HepG2 (cell line): ENCODE measurements around the gene IGSF21. TPM values are rescaled to one million over a fixed set of nuclear protein-coding genes. Genes with fewer than 3 reads are reported as not detected.

Experiments
- ATAC-seq: fragments of 200-7000 bp; cut with Tn5 transposase; 3 replicates; pipeline ENCODE4 v1.9.1; 2020; ENCODE audit warnings: mild to moderate bottlenecking, moderate library complexity
- BruUV-seq: library from RNA; stranded (reverse); fragments of 400-500 nt; replicated peaks from 2 replicates; lab custom pipeline; 2021; lab: Mats Ljungman, UMichigan
- CTCF ChIA-PET: fragments of 300-600 bp; formaldehyde crosslinking; extraction: SDS; loops from one replicate; lab custom pipeline; 2021; ENCODE audit warnings: low total read pairs, inconsistent platforms, low intra/inter-chr PET ratio; lab: Yijun Ruan, JAX
- POLR2A ChIA-PET: fragments of 350-600 bp; sonication (Branson Sonifier 250); formaldehyde crosslinking; loops from one replicate; lab custom pipeline; 2020; ENCODE audit warnings: antibody characterized with exemption, inconsistent platforms; lab: Yijun Ruan, JAX
- DNase-seq: peaks from one replicate; pipeline ENCODE4 v3.0.0-alpha.2; 2015; ENCODE audit warnings: low spot score
- FAIRE-seq: peaks from 3 replicates; lab custom pipeline; 2011; peaks lifted over from hg19 to GRCh38; lab: Jason Lieb, UNC
- H2AFZ ChIP-seq: one replicate; pipeline ENCODE4 v1.6.1; 2011; ENCODE audit warnings: low read length, inconsistent platforms
- H3K27ac ChIP-seq: fragments of 300-600 bp; 3 replicates; pipeline ENCODE4 v1.8.0; 2011; ENCODE audit warnings: mixed run types, mild to moderate bottlenecking, mixed read lengths, low read length, inconsistent platforms; ENCODE audit not compliant: insufficient read depth; ENCODE audit errors: extremely low read length
- H3K27me3 ChIP-seq, 2 experiments: fragments of 200-600 bp in 1 of 2; 2 replicates in 1 of 2; 3 replicates in 1 of 2; pipeline versions ENCODE4 v1.6.0 to v1.8.0; 2011; ENCODE audit warnings: low read length in 2 of 2, mild to moderate bottlenecking in 2 of 2, moderate library complexity in 2 of 2, inconsistent platforms in 1 of 2; ENCODE audit not compliant: insufficient read depth in 2 of 2, control insufficient read depth in 1 of 2
- H3K36me3 ChIP-seq, 2 experiments: fragments of 200-600 bp in 1 of 2; replicated peaks in 1 of 2; 2 replicates in 1 of 2; 3 replicates in 1 of 2; pipeline versions ENCODE4 v1.5.1 to v1.8.0; 2011; ENCODE audit warnings: low read length in 2 of 2, inconsistent platforms in 1 of 2; ENCODE audit not compliant: insufficient read depth in 2 of 2, control insufficient read depth in 1 of 2
- H3K4me1 ChIP-seq: 2 replicates; pipeline ENCODE4 v1.5.1; 2012; ENCODE audit warnings: low read length, inconsistent platforms; ENCODE audit not compliant: insufficient read depth
- H3K4me2 ChIP-seq: 2 replicates; pipeline ENCODE4 v1.6.0; 2011; ENCODE audit warnings: low read depth, low read length, inconsistent platforms
- H3K4me3 ChIP-seq, 3 experiments: fragments of 200-600 bp in 1 of 3; sonication (generic), shearing (Covaris generic) in 1 of 3; replicated peaks in 1 of 3; 2 replicates each; pipeline ENCODE4 v1.5.1; 2011 to 2016; ENCODE audit warnings: low read length in 3 of 3, inconsistent platforms in 2 of 3, low read depth in 2 of 3, mild to moderate bottlenecking in 2 of 3, control low read depth in 1 of 3, mixed read lengths in 1 of 3; ENCODE audit not compliant: insufficient read depth in 1 of 3
- H3K79me2 ChIP-seq: one replicate; pipeline ENCODE4 v1.6.1; 2011; ENCODE audit warnings: low read length, inconsistent platforms; ENCODE audit not compliant: insufficient read depth
- H3K9ac ChIP-seq: 2 replicates; pipeline ENCODE4 v1.6.0; 2011; ENCODE audit warnings: mild to moderate bottlenecking, low read depth, low read length, inconsistent platforms; ENCODE audit not compliant: insufficient read depth
- H3K9me3 ChIP-seq: 2 replicates; pipeline ENCODE4 v1.5.1; 2012; ENCODE audit warnings: mild to moderate bottlenecking, low read length
- H4K20me1 ChIP-seq: 2 replicates; pipeline ENCODE4 v1.6.0; 2011; ENCODE audit warnings: inconsistent platforms, mild to moderate bottlenecking, low read length, moderate library complexity; ENCODE audit not compliant: insufficient read depth
- HOMEZ ChIP-seq: IDR thresholded peaks from 2 replicates; pipeline ENCODE4 v1.6.1; 2016; ENCODE audit warnings: low read depth
- IRF1 ChIP-seq: sonication (generic); formaldehyde crosslinking; IDR thresholded peaks from 2 replicates; pipeline ENCODE4 v1.4.0; 2020; ENCODE audit warnings: low read depth, mild to moderate bottlenecking, missing genetic modification reagents
- MXD1 ChIP-seq: sonication (generic); formaldehyde crosslinking; IDR thresholded peaks from 2 replicates; pipeline ENCODE4 v1.4.0; 2020; ENCODE audit warnings: mild to moderate bottlenecking, missing genetic modification reagents
- NFAT5 ChIP-seq: sonication (generic); formaldehyde crosslinking; IDR thresholded peaks from 2 replicates; pipeline ENCODE4 v1.4.0; 2020; ENCODE audit warnings: missing genetic modification reagents
- TFAP4 ChIP-seq: sonication (generic); IDR thresholded peaks from 2 replicates; pipeline ENCODE4 v1.6.1; 2016; ENCODE audit warnings: low read depth, borderline replicate concordance
- ZNF256 ChIP-seq: sonication (generic); formaldehyde crosslinking; conservative IDR thresholded peaks from 2 replicates; pipeline ENCODE4 v1.4.0; 2020; ENCODE audit warnings: missing genetic modification reagents
- ZNF547 ChIP-seq: sonication (generic); formaldehyde crosslinking; IDR thresholded peaks from 2 replicates; pipeline ENCODE4 v1.5.1; 2020; ENCODE audit warnings: mild to moderate bottlenecking, missing genetic modification reagents
- whole genome bisulfite sequencing: methylation state at CpG from one replicate; pipeline ENCODE4 v1.1.6; 2017; ENCODE audit warnings: low lambda C conversion rate; 5-methylcytosine and 5-hydroxymethylcytosine counted together
- in situ Hi-C: cut with HindIII; loops from 2 replicates; pipeline ENCODE4 v1.10.0; 2017; ENCODE audit warnings: low pct_unique_long_range_greater_than_20kb; ENCODE audit not compliant: extremely low pct_ligation_motif_present
- intact Hi-C: fragments of 100-400 bp; cut with micrococcal nuclease; formaldehyde crosslinking; loops from one replicate; pipeline ENCODE4 v1.10.0; 2022; ENCODE audit not compliant: unreplicated experiment
- polyA plus RNA-seq, 8 experiments: library from polyadenylated mRNA; depleted of rRNA in 3 of 8; stranded (reverse) in 7 of 8; unstranded in 1 of 8; fragments of >200 nt; fragmentation: Illumina TruSeq in 4 of 8; extraction: Trizol in 4 of 8; gene quantifications; 2 replicates each; pipeline versions ENCODE4 v1.2.1 to v1.2.3, GENCODE V29; 2011 to 2016; ENCODE audit warnings: low read depth in 4 of 8, missing spikeins in 1 of 8, mixed read lengths in 1 of 8; ENCODE audit not compliant: insufficient read depth in 1 of 8
- total RNA-seq, 5 experiments: library from RNA; depleted of rRNA; stranded (reverse); fragments of >200 nt; fragmentation: Illumina TruSeq; extraction: Trizol; gene quantifications; 2 replicates each; pipeline ENCODE4 v1.2.3, GENCODE V29; 2016; ENCODE audit warnings: low read depth in 1 of 5

IGSF21 gene
- total and polyA plus RNA-seq, 2 of the 13 experiments (the other 11 are each of a cell fraction or from before 2014, with no cell fraction given) = not detected

- ChIA-PET CTCF (no interaction called here), POLR2A (no interaction called here)
- Histone ChIP-seq H3K9me3 (no peaks in the 10 kb centered on the region), H2AFZ (no peak overlapping the region), H3K4me3 (no peak overlapping the region), H4K20me1 (no peaks in the 10 kb centered on the region; the same call in 1 of the 2 replicates), H3K27me3 (no peaks in the 10 kb centered on the region; a peak in 2 of 5 replicates), H3K27ac (no peak overlapping the region), H3K79me2 (no peaks in the 10 kb centered on the region), H3K4me2 (no peak overlapping the region), H3K9ac (no peak overlapping the region), H3K36me3 (no peaks in the 10 kb centered on the region), H3K4me1 (no peaks in the 10 kb centered on the region)
- no peak for ATAC-seq
- no peak for TF ChIP-seq IRF1 (CRISPR knock-in tag)
- no peak for DNase-seq
- FAIRE-seq = no peak
- WGBS = 1% methylated on average over 4 of the region's 5 CpGs
- intact Hi-C loops (no loop called here), in situ Hi-C loops (no loop called here)
- BruUV-seq = no TSS peak
These were observed 22.1 kb upstream of the IGSF21 start for GRCh38 chr1:18085387-18086074.

GRCh38 chr1:18088077-18088594 is 19.5 kb upstream of the IGSF21 start:
- in situ Hi-C loops = no loop called here
- POLR2A ChIA-PET = no interaction called here
- CTCF ChIA-PET = no interaction called here
- TF ChIP-seq NFAT5 (CRISPR knock-in tag) = no peak
- TF ChIP-seq ZNF256 (CRISPR knock-in tag) = no peak
- TF ChIP-seq ZNF547 (CRISPR knock-in tag) = no peak
- TF ChIP-seq HOMEZ (CRISPR knock-in tag) = no peak
- TF ChIP-seq MXD1 (CRISPR knock-in tag) = no peak
- TF ChIP-seq TFAP4 = no peak

More at GRCh38 chr1:18088077-18088594, 19.5 kb upstream of the IGSF21 start:
- intact Hi-C loops = no loop called here
- Histone ChIP-seq H3K79me2 (no peaks in the 10 kb centered on the region), H3K36me3 (no peaks in the 10 kb centered on the region), H3K27me3 (no peaks in the 10 kb centered on the region; a peak in 2 of 5 replicates), H2AFZ (no peak overlapping the region), H3K4me2 (no peak overlapping the region), H3K9me3 (no peaks in the 10 kb centered on the region), H3K4me3 (no peak overlapping the region), H3K9ac (no peak overlapping the region), H4K20me1 (peaks cover 2% of the 10 kb centered on the region; the same call in 1 of the 2 replicates), H3K27ac (no peak overlapping the region), H3K4me1 (no peaks in the 10 kb centered on the region)
- no TSS peak for BruUV-seq
- WGBS = 4% methylated on average over 7 of the region's 10 CpGs
- FAIRE-seq (no peak), ATAC-seq (no peak), DNase-seq (no peak)
